Measurements from ENCODE around the gene HSD17B13. TPM values are rescaled to one million over a fixed set of nuclear protein-coding genes. Genes with fewer than 3 reads are reported as not detected.
"Not testable (repeated sequence)": the region's sequence is repeated elsewhere in the genome, so short reads cannot be mapped to it uniquely, and the experiment has no call there.

HSD17B13 gene
- total and polyA plus RNA-seq, 9 donors: 0.23 to 0.69 (median 0.36) TPM

- intact Hi-C loops (cut with DNase I): no loop called here
- Histone ChIP-seq H3K36me3 (no peaks in the 10 kb centered on the region), H3K4me1 (ENCODE audit: insufficient read depth) (no peaks in the 10 kb centered on the region), H3K27me3 (no peaks in the 10 kb centered on the region), H3K27ac (no peak overlapping the region), H3K4me3 (no peak overlapping the region), H3K9me3 (no peaks in the 10 kb centered on the region)
- TF ChIP-seq POLR2A (IDR thresholded peaks at IDR 0.05) (no peak), EP300 (IDR thresholded peaks at IDR 0.05) (no peak)
- TF ChIP-seq, protein P1, sequence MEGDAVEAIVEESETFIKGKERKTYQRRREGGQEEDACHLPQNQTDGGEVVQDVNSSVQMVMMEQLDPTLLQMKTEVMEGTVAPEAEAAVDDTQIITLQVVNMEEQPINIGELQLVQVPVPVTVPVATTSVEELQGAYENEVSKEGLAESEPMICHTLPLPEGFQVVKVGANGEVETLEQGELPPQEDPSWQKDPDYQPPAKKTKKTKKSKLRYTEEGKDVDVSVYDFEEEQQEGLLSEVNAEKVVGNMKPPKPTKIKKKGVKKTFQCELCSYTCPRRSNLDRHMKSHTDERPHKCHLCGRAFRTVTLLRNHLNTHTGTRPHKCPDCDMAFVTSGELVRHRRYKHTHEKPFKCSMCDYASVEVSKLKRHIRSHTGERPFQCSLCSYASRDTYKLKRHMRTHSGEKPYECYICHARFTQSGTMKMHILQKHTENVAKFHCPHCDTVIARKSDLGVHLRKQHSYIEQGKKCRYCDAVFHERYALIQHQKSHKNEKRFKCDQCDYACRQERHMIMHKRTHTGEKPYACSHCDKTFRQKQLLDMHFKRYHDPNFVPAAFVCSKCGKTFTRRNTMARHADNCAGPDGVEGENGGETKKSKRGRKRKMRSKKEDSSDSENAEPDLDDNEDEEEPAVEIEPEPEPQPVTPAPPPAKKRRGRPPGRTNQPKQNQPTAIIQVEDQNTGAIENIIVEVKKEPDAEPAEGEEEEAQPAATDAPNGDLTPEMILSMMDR (IDR thresholded peaks at IDR 0.05): no peak
- WGBS, 3 donors: 31 to 38% (median 33%) methylated on average over 3 of the region's 3 CpGs
- no peak for DNase-seq
Measured at GRCh38 chr4:87326460-87326859, 3.8 kb upstream of the HSD17B13 start.

DNA sequence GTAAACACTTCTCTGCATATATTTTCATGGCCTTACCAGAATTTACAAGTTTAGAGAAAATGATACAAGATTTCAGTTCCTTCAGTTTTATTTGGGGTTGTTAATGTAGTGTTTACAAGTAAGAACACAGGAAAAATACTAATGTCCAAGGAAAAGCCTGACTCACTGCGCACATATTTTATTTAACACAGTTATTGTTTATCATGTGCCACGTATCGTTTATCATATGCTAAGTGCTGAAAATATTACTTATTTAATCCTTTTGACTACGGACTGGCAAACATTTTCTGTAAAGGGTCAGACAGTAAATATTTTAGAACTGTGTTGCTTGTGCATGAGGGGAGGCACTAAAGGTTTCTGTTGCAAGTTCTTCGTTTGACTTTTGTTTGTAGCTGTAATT is 794 bp downstream of the HSD17B13 start:
- WGBS, 3 donors: 19 to 26% (median 21%) methylated on average over 5 of the region's 5 CpGs
- no peak for DNase-seq
- H3K4me1 ChIP-seq (ENCODE audit: insufficient read depth): no peaks in the 10 kb centered on the region
- no peaks in the 10 kb centered on the region for H3K36me3 ChIP-seq
- no peak overlapping the region for H3K27ac ChIP-seq
- no peaks in the 10 kb centered on the region for H3K27me3 ChIP-seq
- intact Hi-C loops (cut with DNase I): no loop called here
- H3K4me3 ChIP-seq: no peak overlapping the region
- TF ChIP-seq POLR2A (IDR thresholded peaks at IDR 0.05): no peak
- TF ChIP-seq EP300 (IDR thresholded peaks at IDR 0.05): no peak
- TF ChIP-seq, protein P1 (IDR thresholded peaks at IDR 0.05): no peak
- no peaks in the 10 kb centered on the region for H3K9me3 ChIP-seq

GRCh38 chr4:87317527-87317926 is 5.2 kb downstream of the HSD17B13 start:
- Histone ChIP-seq H3K4me3 (no peak overlapping the region), H3K36me3 (no peaks in the 10 kb centered on the region), H3K9me3 (no peaks in the 10 kb centered on the region), H3K27me3 (no peaks in the 10 kb centered on the region), H3K4me1 (ENCODE audit: insufficient read depth) (peaks cover 2% of the 10 kb centered on the region), H3K27ac (no peak overlapping the region)
- 59 to 90% (median 82%) methylated on average over 1 of the region's 1 CpG for WGBS, 3 donors
- intact Hi-C loops (cut with DNase I): no loop called here
- no peak for DNase-seq
- TF ChIP-seq POLR2A (IDR thresholded peaks at IDR 0.05) (no peak), EP300 (IDR thresholded peaks at IDR 0.05) (no peak)
- TF ChIP-seq, protein P1 (IDR thresholded peaks at IDR 0.05): no peak

DNA sequence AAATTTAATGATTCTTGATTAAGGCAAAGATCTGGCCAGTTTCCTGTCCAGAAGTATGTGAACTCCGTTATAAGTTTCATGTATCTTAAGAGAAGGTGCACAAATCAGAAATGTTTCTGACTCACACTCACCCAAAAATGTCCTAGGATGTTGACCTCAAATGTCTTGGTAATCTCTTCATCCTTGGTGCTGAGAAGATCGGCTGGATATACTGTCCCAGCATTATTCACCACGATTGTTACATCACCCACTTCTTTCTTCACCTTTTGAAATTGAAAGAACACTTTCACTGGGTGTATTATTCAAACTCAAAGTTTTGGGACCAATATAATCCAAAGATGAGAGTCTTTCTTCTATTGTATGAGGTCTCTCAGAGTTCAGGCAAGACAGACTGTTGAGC is 5.7 kb downstream of the HSD17B13 start:
- H3K27me3 ChIP-seq: no peaks in the 10 kb centered on the region
- DNase-seq: no peak
- 81 to 93% (median 85%) methylated on average over 3 of the region's 3 CpGs for WGBS, 3 donors
- H3K9me3 ChIP-seq: no peaks in the 10 kb centered on the region
- peaks cover 2% of the 10 kb centered on the region for H3K4me1 ChIP-seq (ENCODE audit: insufficient read depth)
- H3K4me3 ChIP-seq: no peak overlapping the region
- intact Hi-C loops (cut with DNase I): no loop called here
- no peaks in the 10 kb centered on the region for H3K36me3 ChIP-seq
- no peak for TF ChIP-seq POLR2A (IDR thresholded peaks at IDR 0.05)
- TF ChIP-seq EP300 (IDR thresholded peaks at IDR 0.05): no peak
- TF ChIP-seq, protein P1 (IDR thresholded peaks at IDR 0.05): no peak
- no peak overlapping the region for H3K27ac ChIP-seq

DNA sequence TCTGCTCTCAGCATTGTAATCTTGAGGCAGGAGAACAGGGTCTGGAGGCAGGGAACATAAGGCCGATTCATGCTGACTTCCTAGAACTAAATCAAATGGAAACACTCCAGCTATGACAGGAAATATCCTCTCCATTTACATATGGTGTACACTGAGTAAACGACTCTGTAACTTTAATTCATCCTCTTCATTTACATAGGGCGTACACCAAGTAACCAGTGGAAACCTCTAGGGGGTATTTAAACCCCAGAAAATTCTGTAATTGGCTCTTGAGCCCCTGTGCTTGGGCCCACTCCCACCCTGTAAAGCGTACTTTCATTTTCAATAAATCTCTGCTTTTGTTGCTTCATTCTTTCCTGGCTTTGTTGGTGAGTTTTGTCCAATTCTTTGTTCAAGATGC is 7.7 kb downstream of the HSD17B13 start:
- 58 to 71% (median 60%) methylated on average over 4 of the region's 4 CpGs for WGBS, 3 donors
- H3K9me3 ChIP-seq; DNase-seq; H3K27ac ChIP-seq; H3K4me3 ChIP-seq; H3K4me1 ChIP-seq (ENCODE audit: insufficient read depth); H3K36me3 ChIP-seq; H3K27me3 ChIP-seq; intact Hi-C loops (cut with DNase I): not testable (repeated sequence)

Data from ovary (tissue), 9 donors.